ENCODE results near the gene SSBP4.

SSBP4 gene

GRCh38 chr19:18425515-18426415 is 6.6 kb downstream of the SSBP4 start:
- no peak for DNase-seq (ENCODE audit: extremely low spot score)
- CTCF ChIA-PET, result no interaction called here
- no peak for TF ChIP-seq ARNT (IDR thresholded peaks at IDR 0.05)
- no peak for TF ChIP-seq ELF4 (IDR thresholded peaks at IDR 0.05)
- no peak for TF ChIP-seq HDGF (IDR thresholded peaks at IDR 0.05; ENCODE audit: borderline replicate concordance)
- no peak for TF ChIP-seq SP1 (IDR thresholded peaks at IDR 0.05)
- TF ChIP-seq FOXK2 (IDR thresholded peaks at IDR 0.05), result no peak
- no peak for TF ChIP-seq SUZ12 (IDR thresholded peaks at IDR 0.05)
- no peak for TF ChIP-seq FOXM1 (IDR thresholded peaks at IDR 0.05; ENCODE audit: borderline replicate concordance)
- POLR2A ChIA-PET, result interaction anchor here (1.1 to 1.6 kb wide), 2 partner anchors 9 to 144 kb away, joined by 3 to 7 read pairs; no protein-coding TSS in a partner anchor

- TF ChIP-seq TARDBP (IDR thresholded peaks at IDR 0.05) (no peak), ARNT (IDR thresholded peaks at IDR 0.05) (no peak), FOXK2 (IDR thresholded peaks at IDR 0.05) (no peak), ELF4 (IDR thresholded peaks at IDR 0.05) (no peak), PKNOX1 (IDR thresholded peaks at IDR 0.05) (no peak), L3MBTL2 (conservative IDR thresholded peaks at IDR 0.05) (no peak), SUZ12 (IDR thresholded peaks at IDR 0.05) (no peak), FOXA1 (IDR thresholded peaks at IDR 0.05) (no peak), HDGF (IDR thresholded peaks at IDR 0.05; ENCODE audit: borderline replicate concordance) (no peak), CTBP1 (IDR thresholded peaks at IDR 0.05; ENCODE audit: borderline replicate concordance) (no peak), SP1 (IDR thresholded peaks at IDR 0.05) (no peak), FOXM1 (IDR thresholded peaks at IDR 0.05; ENCODE audit: borderline replicate concordance) (no peak), BHLHE40 (IDR thresholded peaks at IDR 0.05; ENCODE audit: borderline replicate concordance) (no peak), LEF1 (IDR thresholded peaks at IDR 0.05; ENCODE audit: borderline replicate concordance) (no peak), NFRKB (IDR thresholded peaks at IDR 0.05) (no peak), ZNF384 (IDR thresholded peaks at IDR 0.05) (no peak)
- DNase-seq (ENCODE audit: extremely low spot score), result no peak
- POLR2A ChIA-PET, result interaction anchor here (1.6 kb wide), 1 partner anchor 10 kb away, joined by 7 read pairs; no protein-coding TSS in a partner anchor
- CTCF ChIA-PET, result no interaction called here
Measured at GRCh38 chr19:18426416-18426767, 7.2 kb downstream of the SSBP4 start.

GRCh38 chr19:18427080-18427742 is 8.0 kb downstream of the SSBP4 start:
- no peak for DNase-seq (ENCODE audit: extremely low spot score)
- ChIA-PET POLR2A (interaction anchor here (1.2 to 1.4 kb wide), 2 partner anchors 11 to 130 kb away, joined by 3 to 4 read pairs; partner anchors contain the start of gene KXD1), CTCF (no interaction called here)
- no peak for TF ChIP-seq L3MBTL2 (conservative IDR thresholded peaks at IDR 0.05)
- TF ChIP-seq SP1 (IDR thresholded peaks at IDR 0.05), result no peak
- no peak for TF ChIP-seq ZNF384 (IDR thresholded peaks at IDR 0.05)
- TF ChIP-seq TARDBP (IDR thresholded peaks at IDR 0.05), result no peak
- TF ChIP-seq FOXM1 (IDR thresholded peaks at IDR 0.05; ENCODE audit: borderline replicate concordance), result no peak
- no peak for TF ChIP-seq LEF1 (IDR thresholded peaks at IDR 0.05; ENCODE audit: borderline replicate concordance)
- no peak for TF ChIP-seq ARNT (IDR thresholded peaks at IDR 0.05)
- TF ChIP-seq BHLHE40 (IDR thresholded peaks at IDR 0.05; ENCODE audit: borderline replicate concordance), result no peak
- no peak for TF ChIP-seq HDGF (IDR thresholded peaks at IDR 0.05; ENCODE audit: borderline replicate concordance)
- no peak for TF ChIP-seq CTBP1 (IDR thresholded peaks at IDR 0.05; ENCODE audit: borderline replicate concordance)
- no peak for TF ChIP-seq ELF4 (IDR thresholded peaks at IDR 0.05)
- no peak for TF ChIP-seq FOXK2 (IDR thresholded peaks at IDR 0.05)
- no peak for TF ChIP-seq SUZ12 (IDR thresholded peaks at IDR 0.05)
- no peak for TF ChIP-seq PKNOX1 (IDR thresholded peaks at IDR 0.05)
- TF ChIP-seq FOXA1 (IDR thresholded peaks at IDR 0.05), result no peak
- no peak for TF ChIP-seq NFRKB (IDR thresholded peaks at IDR 0.05)

GRCh38 chr19:18427743-18428113 is 8.5 kb downstream of the SSBP4 start:
- DNase-seq (ENCODE audit: extremely low spot score), result no peak
- ChIA-PET POLR2A (interaction anchor here (1.2 to 2.0 kb wide), 4 partner anchors 8 to 147 kb away, joined by 3 to 10 read pairs (median 4); partner anchors contain the start of genes JUND and KXD1), CTCF (no interaction called here)
- TF ChIP-seq L3MBTL2 (conservative IDR thresholded peaks at IDR 0.05) (no peak), CTBP1 (IDR thresholded peaks at IDR 0.05; ENCODE audit: borderline replicate concordance) (no peak), ZNF384 (IDR thresholded peaks at IDR 0.05) (no peak), TARDBP (IDR thresholded peaks at IDR 0.05) (no peak), FOXA1 (IDR thresholded peaks at IDR 0.05) (no peak), HDGF (IDR thresholded peaks at IDR 0.05; ENCODE audit: borderline replicate concordance) (no peak)

GRCh38 chr19:18428173-18428786 is 9.1 kb downstream of the SSBP4 start:
- TF ChIP-seq LEF1 (IDR thresholded peaks at IDR 0.05; ENCODE audit: borderline replicate concordance) (no peak), TARDBP (IDR thresholded peaks at IDR 0.05) (no peak), HDGF (IDR thresholded peaks at IDR 0.05; ENCODE audit: borderline replicate concordance) (no peak), PKNOX1 (IDR thresholded peaks at IDR 0.05) (no peak), CTBP1 (IDR thresholded peaks at IDR 0.05; ENCODE audit: borderline replicate concordance) (no peak), ZNF384 (IDR thresholded peaks at IDR 0.05) (no peak), ELF4 (IDR thresholded peaks at IDR 0.05) (no peak), SUZ12 (IDR thresholded peaks at IDR 0.05) (no peak), ARNT (IDR thresholded peaks at IDR 0.05) (no peak), FOXM1 (IDR thresholded peaks at IDR 0.05; ENCODE audit: borderline replicate concordance) (no peak), FOXK2 (IDR thresholded peaks at IDR 0.05) (no peak), FOXA1 (IDR thresholded peaks at IDR 0.05) (no peak), NFRKB (IDR thresholded peaks at IDR 0.05) (no peak), BHLHE40 (IDR thresholded peaks at IDR 0.05; ENCODE audit: borderline replicate concordance) (no peak), SP1 (IDR thresholded peaks at IDR 0.05) (no peak), L3MBTL2 (conservative IDR thresholded peaks at IDR 0.05) (no peak)
- DNase-seq (ENCODE audit: extremely low spot score), result no peak
- ChIA-PET CTCF (no interaction called here), POLR2A (interaction anchor here (1.2 to 2.0 kb wide), 5 partner anchors 8 to 147 kb away, joined by 3 to 10 read pairs (median 4); partner anchors contain the start of genes JUND and KXD1)

Data from HEK293T (cell line).